IPS DF 4.7 (cell line): Measurements from ENCODE around the gene CES4A.
"Not testable (repeated sequence)": the region's sequence is repeated elsewhere in the genome, so short reads cannot be mapped to it uniquely, and the experiment has no call there.

Source experiments
- DNase-seq: peaks from one replicate; pipeline ENCODE4 v3.0.0-alpha.2; 2013; ENCODE audit warnings: low spot score; ENCODE audit errors: extremely low read depth

CES4A gene

DNA sequence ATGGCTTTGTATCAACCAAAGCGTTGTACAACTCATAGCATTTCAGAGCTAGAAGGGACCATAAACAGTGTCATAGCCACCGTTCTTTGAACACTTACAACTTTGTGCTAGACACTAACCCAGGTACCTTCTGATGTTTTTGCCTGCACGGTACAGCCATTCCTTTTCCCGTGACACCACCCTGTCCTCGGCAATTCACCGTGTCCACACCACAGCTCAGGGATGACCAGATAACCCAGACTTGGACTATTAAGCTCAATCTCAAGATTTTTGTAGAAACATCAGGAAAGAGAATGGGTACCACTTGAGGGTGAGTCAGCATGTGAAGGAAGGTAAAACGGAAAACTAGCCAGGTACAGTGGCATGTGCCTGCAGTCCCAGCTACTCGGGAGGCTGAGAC lies 30.8 kb downstream of the CES4A start:
- no peak for DNase-seq

DNA sequence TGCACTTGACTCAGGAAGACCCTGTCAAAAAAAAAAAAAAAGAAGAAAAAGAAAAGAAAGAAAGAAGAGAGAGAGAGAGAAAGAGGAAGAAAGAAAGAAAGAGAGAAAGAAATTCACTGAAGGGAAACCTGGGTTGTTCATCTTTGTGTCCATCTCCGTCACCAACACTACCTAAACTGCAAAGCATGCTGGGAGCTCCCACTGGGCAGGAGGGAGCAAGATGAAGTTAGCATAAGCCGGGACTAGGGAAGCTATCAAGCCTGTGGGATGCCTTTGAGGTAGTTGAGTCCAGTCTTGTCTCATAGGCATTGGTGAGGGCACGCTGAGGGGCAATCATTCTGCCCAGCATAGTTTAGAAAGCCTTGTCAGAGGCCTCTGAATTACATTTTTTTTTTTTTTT lies 32.9 kb downstream of the CES4A start:
- no peak for DNase-seq

DNA sequence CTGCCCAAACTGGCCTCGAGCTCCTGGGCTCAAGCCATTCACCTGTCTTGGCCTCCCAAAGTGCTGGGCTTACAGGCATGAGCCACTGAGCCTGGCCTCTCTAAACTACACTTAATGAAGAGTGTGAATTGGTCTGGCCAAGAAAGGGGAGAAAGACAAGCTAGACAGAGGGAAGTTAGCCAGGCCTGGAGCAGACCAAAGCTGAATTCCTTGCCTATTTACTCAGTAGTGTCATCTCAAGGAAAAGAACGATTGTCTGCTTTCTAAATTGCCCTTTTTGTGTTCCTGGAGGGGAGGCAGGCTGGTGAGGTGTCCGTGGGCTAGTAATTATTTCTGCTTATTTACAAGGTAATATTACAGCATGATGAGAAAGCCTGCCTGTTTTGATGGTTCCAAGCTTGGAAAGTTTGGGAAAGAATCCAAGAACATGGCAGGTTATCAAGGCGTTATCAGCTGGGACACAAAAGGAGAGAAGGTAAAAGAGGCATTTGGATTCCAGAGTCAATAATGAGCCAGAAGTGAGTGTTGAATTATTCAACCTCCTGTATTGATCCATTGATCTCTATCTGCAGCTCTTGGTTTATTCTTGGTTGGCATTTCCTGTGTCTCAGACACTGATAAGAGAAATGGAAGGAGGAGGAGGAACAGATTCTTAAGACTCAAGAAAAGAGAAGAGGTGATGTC lies 34.3 kb downstream of the CES4A start:
- no peak for DNase-seq

DNA sequence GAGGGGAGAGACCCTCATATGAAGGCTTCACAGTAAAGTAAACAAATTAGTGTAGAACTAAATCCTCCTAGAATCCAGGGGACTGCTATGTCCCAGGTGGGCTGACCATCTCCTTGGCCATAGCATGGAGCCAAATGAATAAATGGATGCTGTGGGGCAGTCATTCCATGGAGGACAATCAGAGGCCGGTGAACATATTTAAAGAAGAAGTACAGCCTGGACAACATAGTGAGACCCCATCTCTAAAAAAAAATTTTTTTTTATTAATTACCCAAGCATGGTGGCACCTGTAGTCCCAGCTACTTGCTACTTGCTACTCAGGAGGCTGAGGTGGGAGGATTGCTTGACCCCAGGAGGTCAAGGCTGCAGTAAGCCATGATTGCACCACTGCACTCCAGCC lies 35.3 kb downstream of the CES4A start:
- no peak for DNase-seq

DNA sequence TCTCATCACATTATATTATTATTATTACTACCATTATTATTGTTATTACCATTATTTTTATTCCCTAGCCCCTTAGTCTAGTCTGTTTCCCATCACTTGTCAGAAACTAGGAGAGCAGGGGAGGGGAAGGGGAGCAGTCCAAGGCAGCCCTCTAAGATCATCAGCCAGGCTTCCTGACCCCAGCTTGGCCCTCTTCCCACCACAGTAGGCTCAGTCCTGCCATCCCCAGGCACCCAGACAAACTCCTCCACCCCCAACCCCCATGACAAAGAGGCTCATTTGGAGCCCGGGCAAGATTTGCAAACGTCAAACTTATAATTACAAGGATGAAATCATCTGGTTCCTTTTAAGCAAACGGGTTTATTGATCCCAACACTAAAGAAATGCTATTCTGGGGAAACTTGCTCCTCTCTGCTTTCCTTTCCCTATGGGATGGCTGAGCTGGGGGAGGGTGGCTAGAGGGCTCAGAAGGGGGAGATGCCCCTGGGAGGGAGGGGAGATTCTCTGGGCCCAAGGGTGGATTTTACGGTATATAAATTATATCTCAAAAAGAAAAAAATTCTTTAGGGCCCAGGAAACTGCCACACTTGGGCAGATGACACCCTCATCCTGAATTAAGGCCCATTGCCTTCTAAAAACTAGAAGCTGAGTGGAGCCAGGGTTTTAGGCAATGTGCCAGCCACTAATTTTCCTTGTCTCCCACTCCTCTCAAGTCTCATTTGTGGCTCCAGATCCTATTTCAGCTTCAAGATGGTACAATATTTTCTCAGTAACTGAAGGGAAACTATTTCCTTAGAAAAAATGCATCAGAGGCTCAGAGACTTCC lies 36.2 kb downstream of the CES4A start:
- DNase-seq, result no peak

DNA sequence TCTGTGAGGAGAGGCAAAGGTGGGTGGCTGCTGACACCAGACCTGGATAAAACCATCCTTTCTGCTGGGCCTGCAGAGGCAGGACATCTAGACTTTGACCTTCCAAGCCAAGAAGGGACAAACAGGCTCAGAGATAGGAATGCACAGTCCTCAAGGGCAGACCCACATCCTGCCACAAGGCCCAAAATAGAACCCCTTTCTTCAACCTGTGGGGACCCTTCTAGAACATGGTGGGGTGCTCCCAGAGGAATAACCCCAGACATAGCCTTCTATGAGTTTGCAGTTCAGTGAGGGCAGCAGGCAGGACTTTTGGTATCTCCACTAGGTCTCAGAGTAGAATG lies 36.8 kb downstream of the CES4A start:
- no peak for DNase-seq

DNA sequence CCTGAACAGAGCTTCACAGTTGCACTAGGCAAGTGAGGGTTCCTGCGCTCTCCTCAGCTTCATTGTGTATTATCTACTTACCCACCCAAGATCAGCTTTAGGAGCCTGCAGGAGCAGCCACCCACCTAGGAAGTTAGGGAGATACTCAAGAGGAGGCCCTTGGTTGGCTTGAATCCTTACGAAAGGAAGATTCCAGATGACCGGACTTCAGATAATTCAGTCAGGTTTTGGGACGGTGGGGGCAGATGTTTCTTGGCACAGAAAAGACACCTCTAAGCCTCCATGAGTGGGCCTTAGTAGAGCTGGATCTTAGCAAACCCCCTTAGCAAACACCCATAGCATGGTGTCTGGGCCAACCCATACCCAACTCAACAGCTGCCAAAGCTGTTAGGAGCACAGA lies 38.2 kb downstream of the CES4A start:
- no peak for DNase-seq

DNA sequence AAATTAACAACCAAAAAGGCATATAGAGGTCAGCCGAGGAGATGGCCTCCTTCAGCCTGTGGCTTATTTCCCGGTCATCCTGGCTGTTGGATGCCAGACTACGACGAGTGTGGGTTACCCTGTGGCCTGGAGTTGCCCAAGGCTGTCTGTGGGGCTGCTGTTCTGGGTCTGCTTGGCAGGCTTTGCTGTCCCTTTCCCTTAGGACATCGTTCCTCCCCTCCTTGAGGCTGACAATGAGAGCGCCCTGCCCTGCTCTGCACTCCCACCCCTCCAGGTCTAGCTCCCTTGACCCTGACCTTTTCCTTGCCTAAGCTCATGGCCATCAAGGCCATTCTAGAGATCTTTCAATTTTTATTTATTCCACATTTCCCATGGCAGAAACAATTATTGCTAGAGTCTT lies 38.7 kb downstream of the CES4A start:
- no peak for DNase-seq

DNA sequence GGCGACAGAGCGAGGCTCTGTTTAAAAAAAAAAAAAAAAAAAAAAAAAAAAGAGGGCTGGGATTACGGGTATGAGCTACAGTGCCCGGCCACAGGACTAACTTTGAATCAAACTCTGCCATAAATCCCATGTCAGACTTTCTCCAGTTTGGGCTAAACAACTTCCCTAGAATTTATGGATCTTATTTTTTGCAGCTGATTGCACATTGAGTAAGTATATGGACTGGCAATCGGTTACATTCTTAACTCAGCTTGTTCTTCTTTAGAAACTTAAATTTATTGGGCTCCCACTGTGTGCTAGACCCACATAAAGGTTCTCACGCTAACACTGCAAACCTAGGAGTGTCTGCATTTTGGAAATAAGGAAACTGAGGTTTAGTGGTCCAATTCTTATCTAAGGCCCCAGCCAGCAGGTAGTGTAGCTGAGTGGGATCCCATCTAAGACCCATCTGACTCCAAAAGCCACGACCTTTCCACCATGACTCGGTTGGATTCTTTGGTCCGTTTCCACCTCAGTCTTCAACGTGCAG lies 39.8 kb downstream of the CES4A start:
- no peak for DNase-seq

DNA sequence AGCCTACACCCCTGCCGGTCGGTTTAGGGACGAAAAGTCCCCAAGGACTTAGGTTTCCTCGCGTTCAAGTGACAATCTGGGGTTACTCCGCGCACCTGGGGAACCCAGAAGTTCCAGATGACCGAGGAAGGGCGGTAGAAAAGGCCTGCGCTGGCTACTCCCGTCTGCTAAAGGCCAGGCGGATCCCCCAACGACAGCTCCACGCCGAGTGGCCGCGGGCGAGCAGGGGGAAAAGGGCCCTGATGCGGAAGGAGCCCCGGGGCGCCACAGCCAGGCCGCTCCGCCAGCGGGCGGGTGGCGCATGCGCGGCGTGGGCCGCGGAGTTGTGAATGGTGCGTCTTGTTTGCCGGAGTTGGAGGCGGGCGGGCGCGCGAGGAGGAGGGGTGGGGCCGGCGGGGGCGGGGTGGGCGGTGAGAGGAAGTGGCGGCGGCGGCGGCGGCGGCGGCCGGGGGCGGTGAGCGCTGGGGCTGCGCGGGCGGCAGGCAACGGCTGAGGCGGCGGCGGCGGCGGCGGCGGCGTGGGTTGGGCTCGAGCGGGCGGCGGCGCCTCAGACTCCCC lies 40.4 kb downstream of the CES4A start, which contains the start of gene CBFB:
CBFB (plus strand) TSS at position 454 of the 558 bp plus-strand sequence. CDS start 259 bp downstream, outside the sequence.
- DNase-seq, result no peak

DNA sequence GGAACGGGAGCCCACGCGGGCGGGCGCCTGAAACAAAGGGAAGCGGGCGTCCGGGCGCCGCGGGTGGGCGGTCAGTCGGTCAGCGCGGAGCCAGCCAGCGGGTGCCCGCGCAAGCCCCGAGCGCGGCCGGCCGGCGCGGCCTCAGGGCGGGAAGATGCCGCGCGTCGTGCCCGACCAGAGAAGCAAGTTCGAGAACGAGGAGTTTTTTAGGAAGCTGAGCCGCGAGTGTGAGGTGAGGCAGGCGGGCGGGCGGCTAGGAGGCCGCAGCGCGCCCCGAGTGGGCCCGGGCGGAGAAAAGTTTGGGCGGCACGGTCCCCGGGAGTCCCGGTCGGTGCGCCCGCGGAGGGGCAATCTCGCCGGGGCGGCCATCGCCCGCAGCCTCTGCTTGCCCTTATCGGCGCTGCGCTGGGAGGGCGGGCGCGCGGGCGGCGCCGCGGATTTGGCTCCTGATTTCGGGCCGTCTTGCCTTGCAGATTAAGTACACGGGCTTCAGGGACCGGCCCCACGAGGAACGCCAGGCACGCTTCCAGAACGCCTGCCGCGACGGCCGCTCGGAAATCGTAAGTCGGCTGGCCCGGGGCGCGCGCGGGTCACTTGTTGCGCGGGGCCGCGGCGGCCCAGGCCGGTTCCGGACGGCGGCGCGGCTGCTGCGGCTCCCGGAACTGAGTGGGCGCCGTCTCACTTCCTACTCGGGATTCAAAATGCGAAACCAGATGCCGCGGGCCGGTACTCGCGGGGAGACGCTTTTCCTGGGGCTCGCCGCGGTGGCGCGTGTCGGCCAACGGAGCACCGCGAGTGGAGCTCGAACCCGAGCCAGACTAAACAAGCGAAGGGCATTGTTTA lies 41.1 kb downstream of the CES4A start:
- DNase-seq, result no peak

DNA sequence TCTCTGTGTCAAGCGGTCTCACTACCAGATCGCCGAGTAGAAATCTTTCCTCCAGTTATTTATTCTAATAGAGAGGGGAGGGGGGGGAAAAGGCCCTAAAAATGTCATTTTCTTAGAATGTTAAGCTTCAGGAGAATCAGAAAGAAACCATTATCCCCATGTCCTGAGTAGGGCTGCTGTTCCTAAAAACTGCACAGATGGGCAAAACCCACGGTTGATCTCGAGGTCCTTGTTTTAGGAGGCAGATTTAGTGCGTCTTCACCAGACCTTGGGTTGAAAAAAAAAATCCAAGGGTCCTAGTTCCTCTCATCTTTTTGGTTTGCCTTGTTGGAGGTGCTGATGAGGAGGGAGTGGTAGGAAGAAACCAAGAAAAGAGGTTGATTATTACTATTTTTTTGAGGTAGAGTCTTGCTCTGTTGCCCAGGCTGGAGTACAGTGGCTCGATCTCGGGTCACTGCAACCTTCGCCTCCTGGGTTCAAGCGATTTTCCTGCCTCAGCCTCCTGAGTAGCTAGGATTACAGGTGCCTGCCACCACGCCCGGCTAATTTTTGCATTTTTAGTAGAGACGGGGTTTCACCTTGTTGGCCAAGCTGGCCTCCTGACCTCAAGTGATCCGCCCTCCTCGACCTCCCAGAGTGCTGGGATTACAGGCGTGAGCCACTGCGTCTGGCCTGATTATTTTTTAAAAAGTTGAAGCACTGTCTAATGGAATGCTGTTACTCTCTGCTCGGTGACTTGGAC lies 42.0 kb downstream of the CES4A start:
- DNase-seq, result no peak

DNA sequence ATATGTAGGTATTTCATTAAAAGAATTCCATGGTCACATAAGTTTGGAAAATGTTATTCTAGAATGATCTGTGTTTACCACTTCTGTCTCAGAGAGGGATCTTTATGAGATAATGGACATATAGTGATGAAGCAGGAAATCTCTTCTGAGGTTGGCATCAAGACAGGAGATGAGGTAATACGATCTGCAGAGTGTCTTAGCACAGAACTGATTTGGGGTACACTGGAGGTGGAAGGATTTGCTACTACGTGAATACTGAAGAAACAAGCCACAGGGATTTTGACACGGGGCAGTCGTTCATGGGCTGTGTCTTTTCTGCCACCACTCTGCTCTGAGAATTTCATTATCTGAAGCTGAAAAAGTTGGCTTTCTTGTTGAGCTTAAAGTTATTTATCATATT lies 46.1 kb downstream of the CES4A start:
- DNase-seq, result no peak

DNA sequence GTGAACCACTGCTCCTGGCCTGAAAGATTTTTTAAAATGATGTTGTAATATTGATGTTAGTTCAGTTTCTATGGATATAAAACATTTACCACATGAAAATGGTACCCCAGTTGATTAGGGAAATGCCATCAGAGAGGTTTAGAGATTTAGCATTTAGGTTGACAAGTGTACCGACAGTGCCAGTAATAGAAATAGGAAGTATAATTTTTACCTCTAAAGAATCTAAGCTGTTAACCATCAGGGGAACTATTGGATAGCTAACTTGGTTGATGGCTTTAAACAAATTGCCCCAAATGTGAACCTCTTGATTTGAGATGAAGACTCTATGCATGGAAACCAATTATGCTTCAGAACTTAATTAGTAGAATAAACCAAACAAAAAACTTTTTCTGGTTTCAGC lies 47.0 kb downstream of the CES4A start:
- DNase-seq, result no peak

DNA sequence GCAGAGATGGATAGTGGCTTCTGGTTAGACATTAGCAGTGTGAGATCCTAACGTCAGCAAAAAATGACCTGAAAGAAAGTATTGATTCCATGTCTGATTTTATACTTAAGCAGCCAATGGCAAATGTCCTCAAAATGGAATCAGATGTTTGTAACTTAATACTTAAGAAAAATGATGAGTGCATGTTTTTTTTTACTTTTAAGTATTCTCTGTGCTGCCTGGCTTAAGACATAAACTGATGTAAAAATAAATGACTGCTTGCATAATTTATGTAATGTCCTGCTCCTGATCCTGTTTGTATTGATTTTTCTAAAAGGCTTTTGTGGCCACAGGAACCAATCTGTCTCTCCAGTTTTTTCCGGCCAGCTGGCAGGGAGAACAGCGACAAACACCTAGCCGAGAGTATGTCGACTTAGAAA lies 47.9 kb downstream of the CES4A start:
- DNase-seq, result no peak

DNA sequence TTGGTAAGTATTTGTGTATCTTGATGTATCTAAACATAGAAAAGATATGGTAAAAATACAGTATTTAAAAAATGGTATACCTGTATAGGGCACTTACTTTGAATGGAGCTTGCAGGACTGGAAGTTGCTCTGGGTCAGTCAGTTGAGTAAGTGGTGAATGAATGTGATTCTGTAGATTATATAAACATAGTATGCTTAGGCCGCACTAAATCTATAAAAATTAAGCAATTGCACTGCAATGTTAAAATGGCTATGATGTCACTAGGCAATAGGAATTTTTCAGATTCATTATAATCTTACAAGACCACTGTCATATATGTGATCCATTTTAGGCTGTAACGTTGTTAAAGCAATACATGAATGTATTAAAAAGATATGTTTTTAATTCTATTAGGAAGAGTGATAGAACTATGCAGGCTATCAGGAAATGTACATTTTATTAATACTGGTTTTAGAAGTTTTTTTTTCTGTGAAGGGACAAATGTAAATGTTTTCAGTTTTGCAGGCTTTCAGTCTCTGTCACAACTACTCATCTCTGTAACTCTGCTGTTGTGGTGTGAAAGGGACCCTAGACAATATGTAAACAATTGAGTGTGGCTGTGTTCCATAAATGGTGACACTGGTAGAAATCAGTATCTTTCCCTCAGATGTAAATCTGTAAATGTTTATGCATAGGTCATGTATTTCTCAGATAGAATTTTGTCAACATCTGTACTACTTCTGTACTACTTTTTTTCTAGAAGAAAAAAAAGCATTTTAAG lies 51.1 kb downstream of the CES4A start:
- DNase-seq, result no peak

DNA sequence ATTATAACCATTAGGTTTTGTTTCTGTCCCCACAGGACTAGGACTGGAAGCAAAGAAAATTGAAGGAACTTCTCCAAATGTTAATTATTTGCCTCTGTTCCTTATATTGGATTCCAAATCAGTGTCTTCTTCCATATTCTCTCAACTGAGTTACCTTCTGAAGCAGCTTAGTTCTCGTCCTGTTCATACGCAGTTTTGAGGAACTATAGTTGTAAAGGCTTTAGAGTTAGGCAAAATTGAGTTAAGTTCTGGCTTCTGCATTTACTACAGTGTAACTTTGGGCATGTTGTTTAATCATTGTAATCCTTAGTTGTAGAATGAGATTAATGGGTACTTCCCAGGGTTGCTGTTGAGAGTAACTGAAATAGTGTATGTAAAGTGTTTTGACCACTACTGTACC lies 51.8 kb downstream of the CES4A start:
- DNase-seq, result no peak

DNA sequence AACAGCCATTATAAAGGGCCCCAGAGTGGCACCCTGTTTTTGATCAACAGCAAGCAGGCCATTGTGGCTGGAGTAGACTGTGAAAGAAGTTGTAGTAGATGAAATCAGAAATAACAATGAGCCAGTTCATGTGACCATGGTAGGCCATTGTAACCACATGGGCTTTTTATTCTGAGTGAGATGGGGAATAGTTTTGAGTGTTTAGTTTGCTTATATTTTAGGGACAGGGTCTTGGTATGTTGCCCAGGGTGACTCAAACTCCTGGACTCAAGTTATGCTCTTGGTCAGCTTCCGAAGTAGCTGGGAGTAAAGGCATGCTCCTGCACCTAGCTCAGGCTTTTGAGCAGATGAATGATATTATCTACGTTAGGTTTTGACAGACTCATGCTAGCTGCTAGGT lies 52.5 kb downstream of the CES4A start:
- no peak for DNase-seq

DNA sequence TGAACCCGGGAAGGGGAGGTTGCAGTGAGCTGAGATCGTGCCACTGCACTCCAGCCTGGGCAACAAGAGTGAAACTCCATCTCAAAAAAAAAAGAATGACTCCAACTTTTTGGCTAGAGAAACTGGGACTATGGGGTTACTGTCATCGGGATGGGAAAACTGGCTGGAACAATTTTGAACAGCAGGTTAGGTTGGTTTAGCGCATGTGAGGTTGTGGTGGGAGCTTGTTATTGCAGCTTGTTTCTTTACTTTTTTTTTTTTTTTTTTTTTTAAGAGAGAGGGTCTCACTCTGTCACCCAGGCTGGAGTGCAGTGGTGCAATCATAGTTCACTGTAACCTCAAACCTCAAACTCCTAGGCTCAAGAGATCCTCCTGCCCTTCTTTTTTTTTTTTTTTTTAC lies 53.1 kb downstream of the CES4A start:
- not testable (repeated sequence) for DNase-seq

DNA sequence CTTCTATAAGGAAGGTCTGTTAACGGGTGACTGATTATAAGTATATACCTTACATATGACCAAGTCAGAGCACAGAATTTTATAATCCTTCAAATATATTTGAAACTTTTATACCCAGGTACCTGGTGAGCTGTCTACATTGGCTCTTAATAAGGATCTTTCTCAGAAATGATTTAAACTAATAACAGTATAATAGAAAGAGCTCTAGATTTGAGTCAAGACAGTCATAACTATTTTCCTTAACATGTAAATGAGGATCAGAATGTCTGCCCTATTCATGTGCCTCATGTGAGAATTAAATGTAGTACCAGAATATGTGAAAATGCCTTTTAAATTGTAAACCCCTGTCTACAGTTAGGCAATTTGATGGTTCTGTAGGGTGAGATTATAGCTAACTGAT lies 55.0 kb downstream of the CES4A start:
- DNase-seq, result no peak
